ENCODE measurements around the gene ZNF276. TPM values are rescaled to one million over a fixed set of nuclear protein-coding genes. Genes with fewer than 3 reads are reported as not detected.
A peak's percentile ranks its signal among the peaks of the same experiment; 100 is the strongest.

Gene ZNF276
- total RNA-seq, 1 experiment from 2014 or later = 18.6 TPM

DNA sequence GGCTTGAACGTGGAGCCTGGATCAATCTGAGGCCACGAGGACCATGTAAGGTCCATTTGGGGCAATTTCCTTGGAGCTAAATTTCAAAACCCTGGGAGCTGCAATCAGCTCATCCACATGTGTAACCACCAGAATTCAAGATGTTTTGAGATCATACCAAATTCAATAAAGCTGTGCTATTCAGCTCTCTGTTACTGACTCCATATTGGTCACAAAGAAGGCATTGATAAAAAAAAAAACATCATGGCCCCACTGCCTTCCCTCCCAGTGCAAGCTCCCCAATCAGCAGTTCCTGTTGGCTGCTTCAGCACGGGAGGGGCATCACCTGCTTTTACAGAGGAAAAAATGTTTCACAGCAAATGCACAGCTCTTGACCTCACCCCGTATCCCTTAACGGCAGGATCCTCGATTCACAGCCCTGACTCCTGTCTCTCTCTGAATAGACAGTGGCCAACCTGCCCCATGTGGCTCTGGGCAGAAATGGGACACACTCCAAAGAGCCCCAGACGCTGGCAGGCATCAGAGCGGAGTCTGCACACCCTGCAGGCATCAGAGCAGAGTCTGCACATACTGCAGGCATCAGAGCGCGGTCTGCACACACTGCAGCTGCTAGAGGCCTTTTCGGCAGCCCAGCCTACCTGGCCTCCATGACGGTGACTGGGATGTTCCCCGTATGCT is 58.0 kb downstream of the ZNF276 start:
- no peak overlapping the region for H3K4me3 Mint-ChIP-seq
- Histone ChIP-seq H3K79me2 (ENCODE audit: insufficient read depth, low read length) (no peaks in the 10 kb centered on the region), H3T11ph (ENCODE audit: low read length) (no peak overlapping the region), H4K91ac (ENCODE audit: insufficient read length, low read depth, low read length) (no peak overlapping the region), H4K20me1 (ENCODE audit: control insufficient read depth, insufficient read depth, insufficient read length) (peaks cover 2% of the 10 kb centered on the region), H3K27me3 (ENCODE audit: insufficient read depth, low read length) (no peaks in the 10 kb centered on the region), H2BK5ac (ENCODE audit: insufficient read length, low read length) (no peak overlapping the region), H3K18ac (ENCODE audit: insufficient read length, low read depth, low read length) (no peak overlapping the region), H3K23me2 (ENCODE audit: insufficient read length, low read depth, low read length, poor library complexity, severe bottlenecking) (peaks cover 2% of the 10 kb centered on the region), H3K23ac (ENCODE audit: insufficient read length, low read depth, low read length) (no peak overlapping the region), H3K4me1 (ENCODE audit: insufficient read depth, low read length) (no peaks in the 10 kb centered on the region), H4K5ac (ENCODE audit: insufficient read length, low read depth, low read length) (no peak overlapping the region), H2BK15ac (ENCODE audit: low read depth, low read length) (no peak overlapping the region), H2AK5ac (ENCODE audit: insufficient read length, low read length) (no peak overlapping the region), H2BK120ac (ENCODE audit: low read depth, low read length, poor library complexity, severe bottlenecking) (no peak overlapping the region), H3K4me2 (ENCODE audit: insufficient read depth, insufficient read length, low read length) (no peak overlapping the region), H3K56ac (ENCODE audit: insufficient read length, low read depth, low read length) (no peak overlapping the region), H3K9me3 (ENCODE audit: control insufficient read depth, low read depth, low read length) (no peaks in the 10 kb centered on the region), H4K8ac (replicated peaks; ENCODE audit: insufficient read length, low read depth, low read length) (no peak overlapping the region), H2AFZ (ENCODE audit: low read length) (no peak overlapping the region), H3K79me1 (ENCODE audit: insufficient read depth, low read depth, low read length, poor library complexity, severe bottlenecking) (no peaks in the 10 kb centered on the region), H2BK20ac (ENCODE audit: low read depth, low read length, poor library complexity, severe bottlenecking) (no peak overlapping the region), H3K14ac (ENCODE audit: insufficient read depth, low read length) (no peak overlapping the region), H3K4ac (ENCODE audit: low read depth, low read length) (no peak overlapping the region), H2BK12ac (ENCODE audit: insufficient read length, low read depth, low read length) (no peak overlapping the region), H3K27ac (ENCODE audit: insufficient read length, low read depth, low read length) (no peak overlapping the region), H3K9ac (ENCODE audit: extremely low read depth, insufficient read length, low read length) (no peak overlapping the region)
- peak overlapping the region in 2 of 3 experiments; percentile 90 to 92; a peak in 4 of 7 replicates for H3K27ac Mint-ChIP-seq
- no peaks in the 10 kb centered on the region for H3K9me3 Mint-ChIP-seq
- TF ChIP-seq, protein P1, sequence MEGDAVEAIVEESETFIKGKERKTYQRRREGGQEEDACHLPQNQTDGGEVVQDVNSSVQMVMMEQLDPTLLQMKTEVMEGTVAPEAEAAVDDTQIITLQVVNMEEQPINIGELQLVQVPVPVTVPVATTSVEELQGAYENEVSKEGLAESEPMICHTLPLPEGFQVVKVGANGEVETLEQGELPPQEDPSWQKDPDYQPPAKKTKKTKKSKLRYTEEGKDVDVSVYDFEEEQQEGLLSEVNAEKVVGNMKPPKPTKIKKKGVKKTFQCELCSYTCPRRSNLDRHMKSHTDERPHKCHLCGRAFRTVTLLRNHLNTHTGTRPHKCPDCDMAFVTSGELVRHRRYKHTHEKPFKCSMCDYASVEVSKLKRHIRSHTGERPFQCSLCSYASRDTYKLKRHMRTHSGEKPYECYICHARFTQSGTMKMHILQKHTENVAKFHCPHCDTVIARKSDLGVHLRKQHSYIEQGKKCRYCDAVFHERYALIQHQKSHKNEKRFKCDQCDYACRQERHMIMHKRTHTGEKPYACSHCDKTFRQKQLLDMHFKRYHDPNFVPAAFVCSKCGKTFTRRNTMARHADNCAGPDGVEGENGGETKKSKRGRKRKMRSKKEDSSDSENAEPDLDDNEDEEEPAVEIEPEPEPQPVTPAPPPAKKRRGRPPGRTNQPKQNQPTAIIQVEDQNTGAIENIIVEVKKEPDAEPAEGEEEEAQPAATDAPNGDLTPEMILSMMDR (conservative IDR thresholded peaks at IDR 0.05) = no peak
- H3K4me1 Mint-ChIP-seq = peaks cover 11 to 13% of the 10 kb centered on the region in 2 experiments; a peak in 3 of 4 replicates
- peaks cover 48 to 80% (median 64%) of the 10 kb centered on the region in 3 experiments for H3K36me3 Mint-ChIP-seq (ENCODE audit: insufficient read depth in 1 of 3, low read depth in 3 of 3)
- H3K27me3 Mint-ChIP-seq (ENCODE audit: low read depth) = no peaks in the 10 kb centered on the region
- DNase-seq = no peak
- whole genome bisulfite sequencing (ENCODE audit: extremely low coverage, insufficient read length, low lambda C conversion rate) = no CpG with 5 or more reads among the region's 13 CpGs

All from H9 (cell line).